ENCODE results near the gene GLMP. TPM values are rescaled to one million over a fixed set of nuclear protein-coding genes. Genes with fewer than 3 reads are reported as not detected.

Gene GLMP
- total RNA-seq, 1 donor from 2014 or later: 43.6 TPM

DNA sequence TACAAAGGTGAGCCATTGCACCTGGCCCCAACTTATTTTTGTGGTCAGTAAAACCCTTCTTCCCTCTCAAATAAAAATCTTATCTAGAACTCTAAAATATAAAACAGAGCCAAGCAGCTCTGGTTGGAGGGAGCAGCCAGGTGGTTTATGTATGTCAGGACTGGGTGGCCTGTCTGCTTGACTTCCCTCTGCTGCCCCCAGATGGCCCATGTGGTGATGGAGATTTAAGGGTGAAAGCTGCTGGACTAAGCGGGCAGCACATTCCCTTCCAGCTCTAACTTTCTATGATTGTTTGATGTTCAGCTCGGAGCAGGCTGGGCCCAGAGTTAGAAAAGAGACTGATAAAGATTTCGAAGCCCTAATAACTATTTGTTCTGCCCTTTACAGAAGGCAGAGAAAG lies 35.7 kb downstream of the GLMP start:
- peaks cover 4% of the 10 kb centered on the region for H3K4me1 Mint-ChIP-seq (ENCODE audit: low read depth, unreplicated experiment)

DNA sequence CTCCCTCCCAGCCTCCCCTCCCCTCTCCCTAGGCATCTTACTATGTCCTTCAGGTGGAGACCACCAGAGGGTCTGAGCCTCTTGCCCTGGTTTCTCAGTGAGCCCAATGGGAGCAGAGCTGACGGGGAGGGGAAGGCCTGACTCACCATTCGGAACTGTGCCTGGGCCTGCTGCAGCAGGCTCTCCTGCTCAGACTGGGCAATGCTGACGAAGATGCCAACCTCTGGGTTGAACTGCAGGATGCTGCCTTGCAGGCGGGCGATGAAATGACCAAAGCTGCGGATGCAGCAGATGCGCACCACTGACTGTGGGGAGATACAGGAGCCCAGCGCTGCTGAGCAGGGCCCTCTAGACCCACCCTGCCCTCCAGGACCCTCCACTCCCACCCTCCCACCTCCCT lies 36.6 kb downstream of the GLMP start:
- Histone ChIP-seq H3K4me3 (ENCODE audit: insufficient read depth, low read depth, low read length) (no peak overlapping the region), H3K9me3 (ENCODE audit: insufficient read depth, low read depth, low read length) (no peaks in the 10 kb centered on the region), H3K79me2 (ENCODE audit: insufficient read depth, low read length) (peaks cover 9% of the 10 kb centered on the region), H3K4me2 (ENCODE audit: low read length) (no peak overlapping the region), H4K20me1 (ENCODE audit: insufficient read depth, low read length) (peaks cover 72% of the 10 kb centered on the region), H2AFZ (ENCODE audit: low read depth, low read length) (no peak overlapping the region), H3K4me1 (ENCODE audit: insufficient read depth, low read length) (peaks cover 15% of the 10 kb centered on the region), H3K9ac (ENCODE audit: low read length) (no peak overlapping the region), H3K36me3 (ENCODE audit: insufficient read depth, low read length) (peaks cover 48% of the 10 kb centered on the region), H3K27ac (ENCODE audit: low read depth, low read length) (no peak overlapping the region), H3K27me3 (ENCODE audit: insufficient read depth, low read length) (no peaks in the 10 kb centered on the region)
- no peak for DNase-seq (ENCODE audit: low read depth)
- H3K4me3 Mint-ChIP-seq (ENCODE audit: unreplicated experiment): no peak overlapping the region
- peaks cover 32% of the 10 kb centered on the region for H3K36me3 Mint-ChIP-seq (ENCODE audit: low read depth, unreplicated experiment)
- H3K9me3 Mint-ChIP-seq (ENCODE audit: unreplicated experiment): no peaks in the 10 kb centered on the region
- H3K27ac Mint-ChIP-seq (ENCODE audit: unreplicated experiment): no peak overlapping the region
- no peak for TF ChIP-seq EZH2 (IDR thresholded peaks at IDR 0.05; ENCODE audit: insufficient read depth, low read length)
- TF ChIP-seq, protein P1, sequence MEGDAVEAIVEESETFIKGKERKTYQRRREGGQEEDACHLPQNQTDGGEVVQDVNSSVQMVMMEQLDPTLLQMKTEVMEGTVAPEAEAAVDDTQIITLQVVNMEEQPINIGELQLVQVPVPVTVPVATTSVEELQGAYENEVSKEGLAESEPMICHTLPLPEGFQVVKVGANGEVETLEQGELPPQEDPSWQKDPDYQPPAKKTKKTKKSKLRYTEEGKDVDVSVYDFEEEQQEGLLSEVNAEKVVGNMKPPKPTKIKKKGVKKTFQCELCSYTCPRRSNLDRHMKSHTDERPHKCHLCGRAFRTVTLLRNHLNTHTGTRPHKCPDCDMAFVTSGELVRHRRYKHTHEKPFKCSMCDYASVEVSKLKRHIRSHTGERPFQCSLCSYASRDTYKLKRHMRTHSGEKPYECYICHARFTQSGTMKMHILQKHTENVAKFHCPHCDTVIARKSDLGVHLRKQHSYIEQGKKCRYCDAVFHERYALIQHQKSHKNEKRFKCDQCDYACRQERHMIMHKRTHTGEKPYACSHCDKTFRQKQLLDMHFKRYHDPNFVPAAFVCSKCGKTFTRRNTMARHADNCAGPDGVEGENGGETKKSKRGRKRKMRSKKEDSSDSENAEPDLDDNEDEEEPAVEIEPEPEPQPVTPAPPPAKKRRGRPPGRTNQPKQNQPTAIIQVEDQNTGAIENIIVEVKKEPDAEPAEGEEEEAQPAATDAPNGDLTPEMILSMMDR (IDR thresholded peaks at IDR 0.05; ENCODE audit: insufficient read depth, low read depth, low read length): no peak
- FAIRE-seq: no peak
- peaks cover 4% of the 10 kb centered on the region for H3K4me1 Mint-ChIP-seq (ENCODE audit: low read depth, unreplicated experiment)
- no peaks in the 10 kb centered on the region for H3K27me3 Mint-ChIP-seq (ENCODE audit: low read depth, unreplicated experiment)

More for the DNA sequence above, 35.7 kb downstream of the GLMP start:
- Histone ChIP-seq H3K27me3 (ENCODE audit: insufficient read depth, low read length) (no peaks in the 10 kb centered on the region), H4K20me1 (ENCODE audit: insufficient read depth, low read length) (peaks cover 74% of the 10 kb centered on the region), H3K4me1 (ENCODE audit: insufficient read depth, low read length) (peaks cover 15% of the 10 kb centered on the region), H3K9ac (ENCODE audit: low read length) (no peak overlapping the region), H2AFZ (ENCODE audit: low read depth, low read length) (no peak overlapping the region), H3K4me3 (ENCODE audit: insufficient read depth, low read depth, low read length) (no peak overlapping the region), H3K4me2 (ENCODE audit: low read length) (no peak overlapping the region), H3K9me3 (ENCODE audit: insufficient read depth, low read depth, low read length) (no peaks in the 10 kb centered on the region), H3K27ac (ENCODE audit: low read depth, low read length) (no peak overlapping the region), H3K36me3 (ENCODE audit: insufficient read depth, low read length) (peaks cover 51% of the 10 kb centered on the region), H3K79me2 (ENCODE audit: insufficient read depth, low read length) (peaks cover 9% of the 10 kb centered on the region)
- FAIRE-seq: no peak
- no peak for DNase-seq (ENCODE audit: low read depth)
- Mint-ChIP-seq H3K27ac (ENCODE audit: unreplicated experiment) (no peak overlapping the region), H3K9me3 (ENCODE audit: unreplicated experiment) (no peaks in the 10 kb centered on the region), H3K27me3 (ENCODE audit: low read depth, unreplicated experiment) (no peaks in the 10 kb centered on the region), H3K36me3 (ENCODE audit: low read depth, unreplicated experiment) (peaks cover 34% of the 10 kb centered on the region), H3K4me3 (ENCODE audit: unreplicated experiment) (no peak overlapping the region)
- TF ChIP-seq, protein P1 (IDR thresholded peaks at IDR 0.05; ENCODE audit: insufficient read depth, low read depth, low read length): no peak
- no peak for TF ChIP-seq EZH2 (IDR thresholded peaks at IDR 0.05; ENCODE audit: insufficient read depth, low read length)

DNA sequence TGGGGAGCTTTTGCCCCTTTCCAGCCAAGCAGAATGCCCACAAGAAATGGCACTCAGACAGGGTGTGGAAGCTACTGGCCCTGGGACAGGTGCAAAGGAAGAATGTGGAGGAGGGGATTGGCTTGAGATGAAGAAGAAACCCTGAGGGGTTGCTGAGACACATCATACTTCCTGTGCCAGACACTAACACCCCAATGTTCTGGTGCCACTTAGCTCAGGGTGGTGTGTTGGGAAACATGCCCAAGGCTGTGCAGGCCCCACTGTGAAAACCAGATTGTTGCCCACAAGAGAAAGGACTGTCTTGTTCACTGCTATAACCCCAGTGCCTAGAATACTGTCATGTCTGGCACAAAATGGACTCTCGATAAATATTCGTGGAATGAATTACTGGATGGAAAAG lies 37.8 kb downstream of the GLMP start:
- H3K4me2 ChIP-seq (ENCODE audit: low read length): no peak overlapping the region
- no peaks in the 10 kb centered on the region for H3K9me3 ChIP-seq (ENCODE audit: insufficient read depth, low read depth, low read length)
- H3K4me3 ChIP-seq (ENCODE audit: insufficient read depth, low read depth, low read length): no peak overlapping the region
- H2AFZ ChIP-seq (ENCODE audit: low read depth, low read length): no peak overlapping the region
- peaks cover 63% of the 10 kb centered on the region for H4K20me1 ChIP-seq (ENCODE audit: insufficient read depth, low read length)
- peaks cover 5% of the 10 kb centered on the region for H3K4me1 ChIP-seq (ENCODE audit: insufficient read depth, low read length)
- Mint-ChIP-seq H3K4me1 (ENCODE audit: low read depth, unreplicated experiment) (peaks cover 2% of the 10 kb centered on the region), H3K4me3 (ENCODE audit: unreplicated experiment) (no peak overlapping the region), H3K36me3 (ENCODE audit: low read depth, unreplicated experiment) (peaks cover 25% of the 10 kb centered on the region), H3K27ac (ENCODE audit: unreplicated experiment) (no peak overlapping the region), H3K27me3 (ENCODE audit: low read depth, unreplicated experiment) (no peaks in the 10 kb centered on the region), H3K9me3 (ENCODE audit: unreplicated experiment) (no peaks in the 10 kb centered on the region)
- H3K27me3 ChIP-seq (ENCODE audit: insufficient read depth, low read length): no peaks in the 10 kb centered on the region
- H3K27ac ChIP-seq (ENCODE audit: low read depth, low read length): no peak overlapping the region
- no peak for FAIRE-seq
- H3K79me2 ChIP-seq (ENCODE audit: insufficient read depth, low read length): peaks cover 9% of the 10 kb centered on the region
- DNase-seq (ENCODE audit: low read depth): no peak
- peaks cover 52% of the 10 kb centered on the region for H3K36me3 ChIP-seq (ENCODE audit: insufficient read depth, low read length)
- no peak for TF ChIP-seq EZH2 (IDR thresholded peaks at IDR 0.05; ENCODE audit: insufficient read depth, low read length)
- TF ChIP-seq, protein P1 (IDR thresholded peaks at IDR 0.05; ENCODE audit: insufficient read depth, low read depth, low read length): no peak
- H3K9ac ChIP-seq (ENCODE audit: low read length): no peak overlapping the region

All from astrocyte (in vitro differentiated cells and primary cell).